WTC11 (cell line): ENCODE results near the gene UBR2.

ENCODE experiments used
- ATF1 ChIP-seq: sonication (generic); formaldehyde crosslinking; IDR thresholded peaks from 2 replicates; pipeline ENCODE4 v1.8.1; 2023; ENCODE audit warnings: mild to moderate bottlenecking, moderate library complexity, missing genetic modification reagents
- ESRRA ChIP-seq: sonication (generic); formaldehyde crosslinking; IDR thresholded peaks from 2 replicates; pipeline ENCODE4 v1.8.1; 2022; ENCODE audit warnings: mild to moderate bottlenecking, missing genetic modification reagents, borderline replicate concordance
- ZNF416 ChIP-seq: fragments of 250-450 bp; sonication (Bioruptor Pico); IDR thresholded peaks from 2 replicates; pipeline ENCODE4 v1.9.0; 2021; ENCODE audit warnings: mild to moderate bottlenecking, inconsistent platforms
- TF ChIP-seq, protein P1 (sequence below): fragments of 200-600 bp; IDR thresholded peaks from 2 replicates; pipeline ENCODE4 v1.8.0; 2022; ENCODE audit warnings: antibody characterized with exemption
- TF ChIP-seq, protein P2 (sequence below): sonication (generic); formaldehyde crosslinking; IDR thresholded peaks from 2 replicates; pipeline ENCODE4 v1.8.0; 2022; ENCODE audit warnings: missing genetic modification reagents

DNA sequence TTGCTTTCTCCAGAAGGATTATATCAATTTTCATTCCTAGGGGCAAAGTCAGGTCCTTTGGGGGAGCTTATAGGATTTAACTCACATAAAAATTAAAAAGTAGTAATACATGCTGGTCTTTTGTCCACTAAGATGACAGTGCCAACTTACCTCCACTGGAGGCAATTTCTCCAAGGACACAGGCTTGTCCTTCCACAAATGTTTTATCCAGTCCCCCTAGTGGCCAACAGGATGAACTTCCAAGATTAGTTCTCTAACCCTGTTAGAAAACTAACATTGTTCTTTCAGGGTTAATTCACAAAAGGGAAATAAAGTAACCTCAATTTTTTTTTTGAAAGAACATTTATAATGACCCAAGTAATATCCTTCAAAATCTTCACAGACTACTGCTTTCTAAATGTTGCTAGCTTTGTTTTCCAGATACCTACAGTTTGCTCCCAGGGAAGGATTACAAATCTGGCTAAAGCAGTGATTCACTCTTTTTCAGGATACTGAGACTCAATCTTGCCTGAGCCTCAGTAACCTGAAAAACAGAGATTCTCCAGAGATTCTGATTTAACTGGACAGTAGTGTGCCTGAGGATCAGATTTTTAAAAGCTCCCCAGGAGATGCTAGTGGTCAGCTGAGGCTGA is 31.7 kb upstream of the UBR2 start:
- TF ChIP-seq, protein P1, sequence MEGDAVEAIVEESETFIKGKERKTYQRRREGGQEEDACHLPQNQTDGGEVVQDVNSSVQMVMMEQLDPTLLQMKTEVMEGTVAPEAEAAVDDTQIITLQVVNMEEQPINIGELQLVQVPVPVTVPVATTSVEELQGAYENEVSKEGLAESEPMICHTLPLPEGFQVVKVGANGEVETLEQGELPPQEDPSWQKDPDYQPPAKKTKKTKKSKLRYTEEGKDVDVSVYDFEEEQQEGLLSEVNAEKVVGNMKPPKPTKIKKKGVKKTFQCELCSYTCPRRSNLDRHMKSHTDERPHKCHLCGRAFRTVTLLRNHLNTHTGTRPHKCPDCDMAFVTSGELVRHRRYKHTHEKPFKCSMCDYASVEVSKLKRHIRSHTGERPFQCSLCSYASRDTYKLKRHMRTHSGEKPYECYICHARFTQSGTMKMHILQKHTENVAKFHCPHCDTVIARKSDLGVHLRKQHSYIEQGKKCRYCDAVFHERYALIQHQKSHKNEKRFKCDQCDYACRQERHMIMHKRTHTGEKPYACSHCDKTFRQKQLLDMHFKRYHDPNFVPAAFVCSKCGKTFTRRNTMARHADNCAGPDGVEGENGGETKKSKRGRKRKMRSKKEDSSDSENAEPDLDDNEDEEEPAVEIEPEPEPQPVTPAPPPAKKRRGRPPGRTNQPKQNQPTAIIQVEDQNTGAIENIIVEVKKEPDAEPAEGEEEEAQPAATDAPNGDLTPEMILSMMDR, result peak; percentile 74
- TF ChIP-seq, protein P2, sequence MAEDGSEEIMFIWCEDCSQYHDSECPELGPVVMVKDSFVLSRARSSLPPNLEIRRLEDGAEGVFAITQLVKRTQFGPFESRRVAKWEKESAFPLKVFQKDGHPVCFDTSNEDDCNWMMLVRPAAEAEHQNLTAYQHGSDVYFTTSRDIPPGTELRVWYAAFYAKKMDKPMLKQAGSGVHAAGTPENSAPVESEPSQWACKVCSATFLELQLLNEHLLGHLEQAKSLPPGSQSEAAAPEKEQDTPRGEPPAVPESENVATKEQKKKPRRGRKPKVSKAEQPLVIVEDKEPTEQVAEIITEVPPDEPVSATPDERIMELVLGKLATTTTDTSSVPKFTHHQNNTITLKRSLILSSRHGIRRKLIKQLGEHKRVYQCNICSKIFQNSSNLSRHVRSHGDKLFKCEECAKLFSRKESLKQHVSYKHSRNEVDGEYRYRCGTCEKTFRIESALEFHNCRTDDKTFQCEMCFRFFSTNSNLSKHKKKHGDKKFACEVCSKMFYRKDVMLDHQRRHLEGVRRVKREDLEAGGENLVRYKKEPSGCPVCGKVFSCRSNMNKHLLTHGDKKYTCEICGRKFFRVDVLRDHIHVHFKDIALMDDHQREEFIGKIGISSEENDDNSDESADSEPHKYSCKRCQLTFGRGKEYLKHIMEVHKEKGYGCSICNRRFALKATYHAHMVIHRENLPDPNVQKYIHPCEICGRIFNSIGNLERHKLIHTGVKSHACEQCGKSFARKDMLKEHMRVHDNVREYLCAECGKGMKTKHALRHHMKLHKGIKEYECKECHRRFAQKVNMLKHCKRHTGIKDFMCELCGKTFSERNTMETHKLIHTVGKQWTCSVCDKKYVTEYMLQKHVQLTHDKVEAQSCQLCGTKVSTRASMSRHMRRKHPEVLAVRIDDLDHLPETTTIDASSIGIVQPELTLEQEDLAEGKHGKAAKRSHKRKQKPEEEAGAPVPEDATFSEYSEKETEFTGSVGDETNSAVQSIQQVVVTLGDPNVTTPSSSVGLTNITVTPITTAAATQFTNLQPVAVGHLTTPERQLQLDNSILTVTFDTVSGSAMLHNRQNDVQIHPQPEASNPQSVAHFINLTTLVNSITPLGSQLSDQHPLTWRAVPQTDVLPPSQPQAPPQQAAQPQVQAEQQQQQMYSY, result no peak
- no peak for TF ChIP-seq ATF1 (CRISPR knock-in tag)
- no peak for TF ChIP-seq ZNF416 (CRISPR knock-in tag)
- TF ChIP-seq ESRRA (CRISPR knock-in tag), result no peak
